Measurements from ENCODE around the gene RASGRP4. TPM values are rescaled to one million over a fixed set of nuclear protein-coding genes. Genes with fewer than 3 reads are reported as not detected.
"Not testable (repeated sequence)": the region's sequence is repeated elsewhere in the genome, so short reads cannot be mapped to it uniquely, and the experiment has no call there.

Gene RASGRP4
- total RNA-seq, 1 donor from 2014 or later: not detected

GRCh38 chr19:38412961-38413360, 13.1 kb downstream of the RASGRP4 start:
- no peak overlapping the region for H3K4me3 ChIP-seq (ENCODE audit: low read depth, low read length)
- DNase-seq (ENCODE audit: low read depth) (no peak), FAIRE-seq (no peak)
- no peaks in the 10 kb centered on the region for H3K27me3 ChIP-seq (ENCODE audit: control insufficient read depth, insufficient read depth, low read length)
- H3K36me3 ChIP-seq (ENCODE audit: control insufficient read depth, insufficient read depth, low read length): no peaks in the 10 kb centered on the region
- no peak for TF ChIP-seq CTCF (IDR thresholded peaks at IDR 0.05; ENCODE audit: insufficient read depth, low read length, severe bottlenecking)

DNA sequence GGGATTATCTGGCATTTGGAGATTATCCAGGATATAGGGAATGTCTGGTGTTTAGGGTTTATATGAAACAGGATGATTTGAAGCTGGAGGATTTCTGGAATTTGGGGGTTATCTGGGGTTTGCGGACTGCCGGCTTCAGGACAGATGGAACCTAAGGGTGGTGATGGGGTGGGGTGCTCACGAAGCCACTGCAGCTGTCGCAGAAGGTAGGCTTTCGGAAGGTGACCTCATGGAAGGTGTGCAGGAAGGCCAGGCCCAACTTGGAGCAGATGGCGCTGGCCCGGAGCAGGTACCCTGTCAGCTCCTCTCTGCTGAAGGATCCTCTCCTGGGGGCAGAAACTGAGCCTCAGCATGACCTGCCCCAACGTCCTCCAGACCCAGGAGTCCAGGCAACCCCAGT, 13.5 kb downstream of the RASGRP4 start:
- H3K4me3 ChIP-seq (ENCODE audit: low read depth, low read length): no peak overlapping the region
- TF ChIP-seq CTCF (IDR thresholded peaks at IDR 0.05; ENCODE audit: insufficient read depth, low read length, severe bottlenecking): no peak
- FAIRE-seq (no peak), DNase-seq (ENCODE audit: low read depth) (no peak)
- no peaks in the 10 kb centered on the region for H3K36me3 ChIP-seq (ENCODE audit: control insufficient read depth, insufficient read depth, low read length)
- H3K27me3 ChIP-seq (ENCODE audit: control insufficient read depth, insufficient read depth, low read length): no peaks in the 10 kb centered on the region

- not testable (repeated sequence) for H3K36me3 ChIP-seq (ENCODE audit: control insufficient read depth, insufficient read depth, low read length); H3K4me3 ChIP-seq (ENCODE audit: low read depth, low read length); DNase-seq (ENCODE audit: low read depth); H3K27me3 ChIP-seq (ENCODE audit: control insufficient read depth, insufficient read depth, low read length); FAIRE-seq
Measured at GRCh38 chr19:38411898-38412297, 14.1 kb downstream of the RASGRP4 start.

- FAIRE-seq: no peak
- no peaks in the 10 kb centered on the region for H3K27me3 ChIP-seq (ENCODE audit: control insufficient read depth, insufficient read depth, low read length)
Measured at GRCh38 chr19:38411041-38411712, 14.8 kb downstream of the RASGRP4 start.

GRCh38 chr19:38410407-38410806, 15.6 kb downstream of the RASGRP4 start:
- not testable (repeated sequence) for DNase-seq (ENCODE audit: low read depth); H3K36me3 ChIP-seq (ENCODE audit: control insufficient read depth, insufficient read depth, low read length); FAIRE-seq; H3K4me3 ChIP-seq (ENCODE audit: low read depth, low read length); H3K27me3 ChIP-seq (ENCODE audit: control insufficient read depth, insufficient read depth, low read length)

More at GRCh38 chr19:38411041-38411712, 14.8 kb downstream of the RASGRP4 start:
- no peak overlapping the region for H3K4me3 ChIP-seq (ENCODE audit: low read depth, low read length)
- DNase-seq (ENCODE audit: low read depth): no peak
- TF ChIP-seq CTCF (IDR thresholded peaks at IDR 0.05; ENCODE audit: insufficient read depth, low read length, severe bottlenecking): no peak
- H3K36me3 ChIP-seq (ENCODE audit: control insufficient read depth, insufficient read depth, low read length): peaks cover 6% of the 10 kb centered on the region

GRCh38 chr19:38409631-38410133, 16.3 kb downstream of the RASGRP4 start:
- FAIRE-seq (peak; percentile 88), DNase-seq (ENCODE audit: low read depth) (no peak)
- Histone ChIP-seq H3K27me3 (ENCODE audit: control insufficient read depth, insufficient read depth, low read length) (no peaks in the 10 kb centered on the region), H3K36me3 (ENCODE audit: control insufficient read depth, insufficient read depth, low read length) (peaks cover 12% of the 10 kb centered on the region), H3K4me3 (ENCODE audit: low read depth, low read length) (no peak overlapping the region)
- TF ChIP-seq CTCF (IDR thresholded peaks at IDR 0.05; ENCODE audit: insufficient read depth, low read length, severe bottlenecking): no peak

DNA sequence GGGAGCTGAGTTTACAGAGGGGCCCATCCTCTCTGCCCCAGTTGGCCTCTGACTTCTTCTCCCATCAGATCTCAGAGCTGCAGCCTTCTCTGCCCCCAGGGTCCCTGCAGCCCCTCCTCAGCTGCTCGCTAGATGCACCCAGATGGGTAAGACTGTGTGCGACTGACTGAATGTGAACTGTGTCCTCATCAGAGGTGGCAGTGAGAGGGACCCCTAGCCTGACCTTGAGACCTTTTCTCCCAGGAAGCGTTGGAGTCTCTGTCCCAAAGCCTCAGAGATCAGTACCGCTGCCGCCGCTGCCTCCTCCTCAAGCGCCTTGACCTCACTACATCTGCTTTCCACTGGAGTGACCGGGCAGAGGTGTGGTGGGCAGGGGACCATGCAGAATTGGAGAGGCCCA, 20.7 kb downstream of the RASGRP4 start:
- no peak for TF ChIP-seq CTCF (IDR thresholded peaks at IDR 0.05; ENCODE audit: insufficient read depth, low read length, severe bottlenecking)
- Histone ChIP-seq H3K36me3 (ENCODE audit: control insufficient read depth, insufficient read depth, low read length) (peaks cover 12% of the 10 kb centered on the region), H3K4me3 (ENCODE audit: low read depth, low read length) (no peak overlapping the region), H3K27me3 (ENCODE audit: control insufficient read depth, insufficient read depth, low read length) (no peaks in the 10 kb centered on the region)
- no peak for DNase-seq (ENCODE audit: low read depth)
- no peak for FAIRE-seq
